HEK293 (cell line): Measurements from ENCODE around the gene STK10.

Experiments
- CTCF ChIA-PET: fragments of 350-600 bp; formaldehyde crosslinking; extraction: SDS; loops from one replicate; lab custom pipeline; 2021; ENCODE audit warnings: antibody characterized with exemption; lab: Yijun Ruan, JAX
- POLR2A ChIA-PET: fragments of 300-600 bp; formaldehyde crosslinking; extraction: SDS; loops from one replicate; lab custom pipeline; 2020; ENCODE audit warnings: antibody characterized with exemption, inconsistent platforms; lab: Yijun Ruan, JAX
- H3K27ac ChIP-seq: fragments of 200-500 bp; sonication (Bioruptor generic); 2 replicates; pipeline ENCODE4 v1.5.1; 2014; ENCODE audit warnings: low read depth, low read length, control low read depth, inconsistent platforms; ENCODE audit errors: extremely low read depth
- H3K36me3 ChIP-seq, 2 experiments: fragments of 200-500 bp in 1 of 2; sonication (Bioruptor generic) in 1 of 2; 1 replicate in 1 of 2; 2 replicates in 1 of 2; pipeline ENCODE4 v1.5.1; 2014 to 2017; ENCODE audit warnings: inconsistent platforms in 2 of 2, low read length in 2 of 2; ENCODE audit not compliant: control insufficient read depth in 2 of 2, insufficient read depth in 1 of 2
- H3K4me1 ChIP-seq: fragments of 200-500 bp; sonication (Bioruptor generic); 2 replicates; pipeline ENCODE4 v1.5.1; 2014; ENCODE audit warnings: mild to moderate bottlenecking, low read length, inconsistent platforms; ENCODE audit not compliant: control insufficient read depth, insufficient read depth
- H3K4me3 ChIP-seq: 2 replicates; pipeline ENCODE4 v1.5.1; 2011; ENCODE audit warnings: low read depth, mild to moderate bottlenecking, control low read depth, low read length, moderate library complexity
- H3K9me3 ChIP-seq: fragments of 200-500 bp; sonication (Bioruptor generic); 2 replicates; pipeline ENCODE4 v1.5.1; 2014; ENCODE audit warnings: low read depth, low read length, inconsistent platforms; ENCODE audit not compliant: control insufficient read depth, insufficient read depth
- GLIS1 ChIP-seq: fragments of 450-650 bp; formaldehyde crosslinking; IDR thresholded peaks from 2 replicates; pipeline ENCODE4 v1.5.1; 2016; ENCODE audit warnings: missing biosample characterization, missing genetic modification characterization
- HOXC10 ChIP-seq: sonication (generic); formaldehyde crosslinking; IDR thresholded peaks from 2 replicates; pipeline ENCODE4 v1.8.1; 2023; ENCODE audit warnings: mild to moderate bottlenecking, missing genetic modification reagents
- ZBTB48 ChIP-seq: fragments of 450-650 bp; formaldehyde crosslinking; IDR thresholded peaks from 2 replicates; pipeline ENCODE4 v1.5.1; 2016; ENCODE audit warnings: missing biosample characterization, missing genetic modification characterization
- ZNF121 ChIP-seq: fragments of 450-650 bp; formaldehyde crosslinking; IDR thresholded peaks from 2 replicates; pipeline ENCODE4 v1.5.1; 2016; ENCODE audit warnings: missing biosample characterization, missing genetic modification characterization
- ZNF132 ChIP-seq: fragments of 450-650 bp; formaldehyde crosslinking; IDR thresholded peaks from 2 replicates; pipeline ENCODE4 v1.5.1; 2017; ENCODE audit warnings: missing biosample characterization, missing genetic modification characterization, borderline replicate concordance
- ZNF133 ChIP-seq: fragments of 450-650 bp; formaldehyde crosslinking; IDR thresholded peaks from 2 replicates; pipeline ENCODE4 v1.5.1; 2016; ENCODE audit warnings: missing biosample characterization, missing genetic modification characterization
- ZNF146 ChIP-seq: fragments of 450-650 bp; formaldehyde crosslinking; IDR thresholded peaks from 2 replicates; pipeline ENCODE4 v1.5.1; 2016; ENCODE audit warnings: missing biosample characterization, missing genetic modification characterization
- ZNF221 ChIP-seq: fragments of 450-650 bp; formaldehyde crosslinking; IDR thresholded peaks from 2 replicates; pipeline ENCODE4 v1.5.1; 2017; ENCODE audit warnings: missing biosample characterization, missing genetic modification characterization, borderline replicate concordance
- ZNF292 ChIP-seq: fragments of 450-650 bp; formaldehyde crosslinking; IDR thresholded peaks from 2 replicates; pipeline ENCODE4 v1.5.1; 2016; ENCODE audit warnings: low read depth, missing biosample characterization, missing genetic modification characterization, borderline replicate concordance
- ZNF394 ChIP-seq: fragments of 450-650 bp; formaldehyde crosslinking; IDR thresholded peaks from 2 replicates; pipeline ENCODE4 v1.5.1; 2016; ENCODE audit warnings: missing biosample characterization, missing genetic modification characterization, mild to moderate bottlenecking, moderate library complexity, borderline replicate concordance
- ZNF473 ChIP-seq: fragments of 450-650 bp; formaldehyde crosslinking; IDR thresholded peaks from 2 replicates; pipeline ENCODE4 v1.5.1; 2017; ENCODE audit warnings: missing biosample characterization, missing genetic modification characterization
- ZNF544 ChIP-seq: fragments of 450-650 bp; formaldehyde crosslinking; IDR thresholded peaks from 2 replicates; pipeline ENCODE4 v1.5.0; 2017; ENCODE audit warnings: missing biosample characterization, missing genetic modification characterization
- ZNF555 ChIP-seq: fragments of 450-650 bp; formaldehyde crosslinking; conservative IDR thresholded peaks from 2 replicates; pipeline ENCODE4 v1.5.1; 2017; ENCODE audit warnings: missing biosample characterization, mild to moderate bottlenecking, missing genetic modification characterization, inconsistent platforms
- ZNF558 ChIP-seq: fragments of 450-650 bp; formaldehyde crosslinking; IDR thresholded peaks from 2 replicates; pipeline ENCODE4 v1.5.1; 2016; ENCODE audit warnings: missing biosample characterization, missing genetic modification characterization
- ZNF664 ChIP-seq: fragments of 450-650 bp; formaldehyde crosslinking; IDR thresholded peaks from 2 replicates; pipeline ENCODE4 v1.5.1; 2016; ENCODE audit warnings: missing biosample characterization, missing genetic modification characterization
- ZNF701 ChIP-seq: fragments of 450-650 bp; formaldehyde crosslinking; IDR thresholded peaks from 2 replicates; pipeline ENCODE4 v1.5.1; 2016; ENCODE audit warnings: missing biosample characterization, missing genetic modification characterization
- ZNF747 ChIP-seq: fragments of 450-650 bp; formaldehyde crosslinking; IDR thresholded peaks from 2 replicates; pipeline ENCODE4 v1.5.1; 2016; ENCODE audit warnings: missing biosample characterization, missing genetic modification characterization
- ZNF768 ChIP-seq: fragments of 450-650 bp; formaldehyde crosslinking; IDR thresholded peaks from 2 replicates; pipeline ENCODE4 v1.5.1; 2018; ENCODE audit warnings: missing biosample characterization, mild to moderate bottlenecking, missing genetic modification characterization
- ZNF792 ChIP-seq: fragments of 450-650 bp; formaldehyde crosslinking; IDR thresholded peaks from 2 replicates; pipeline ENCODE4 v1.5.1; 2016; ENCODE audit warnings: missing biosample characterization, missing genetic modification characterization
- ZSCAN16 ChIP-seq: fragments of 450-650 bp; formaldehyde crosslinking; IDR thresholded peaks from 2 replicates; pipeline ENCODE4 v1.5.1; 2016; ENCODE audit warnings: missing biosample characterization, missing genetic modification characterization
- TF ChIP-seq, protein P1 (sequence below): fragments of 450-650 bp; formaldehyde crosslinking; IDR thresholded peaks from 2 replicates; pipeline ENCODE4 v1.5.1; 2016; ENCODE audit warnings: missing biosample characterization, missing genetic modification characterization
- TF ChIP-seq, protein P2 (sequence below): fragments of 450-650 bp; formaldehyde crosslinking; IDR thresholded peaks from 2 replicates; pipeline ENCODE4 v1.5.1; 2016; ENCODE audit warnings: missing biosample characterization, missing genetic modification characterization

STK10 gene

DNA sequence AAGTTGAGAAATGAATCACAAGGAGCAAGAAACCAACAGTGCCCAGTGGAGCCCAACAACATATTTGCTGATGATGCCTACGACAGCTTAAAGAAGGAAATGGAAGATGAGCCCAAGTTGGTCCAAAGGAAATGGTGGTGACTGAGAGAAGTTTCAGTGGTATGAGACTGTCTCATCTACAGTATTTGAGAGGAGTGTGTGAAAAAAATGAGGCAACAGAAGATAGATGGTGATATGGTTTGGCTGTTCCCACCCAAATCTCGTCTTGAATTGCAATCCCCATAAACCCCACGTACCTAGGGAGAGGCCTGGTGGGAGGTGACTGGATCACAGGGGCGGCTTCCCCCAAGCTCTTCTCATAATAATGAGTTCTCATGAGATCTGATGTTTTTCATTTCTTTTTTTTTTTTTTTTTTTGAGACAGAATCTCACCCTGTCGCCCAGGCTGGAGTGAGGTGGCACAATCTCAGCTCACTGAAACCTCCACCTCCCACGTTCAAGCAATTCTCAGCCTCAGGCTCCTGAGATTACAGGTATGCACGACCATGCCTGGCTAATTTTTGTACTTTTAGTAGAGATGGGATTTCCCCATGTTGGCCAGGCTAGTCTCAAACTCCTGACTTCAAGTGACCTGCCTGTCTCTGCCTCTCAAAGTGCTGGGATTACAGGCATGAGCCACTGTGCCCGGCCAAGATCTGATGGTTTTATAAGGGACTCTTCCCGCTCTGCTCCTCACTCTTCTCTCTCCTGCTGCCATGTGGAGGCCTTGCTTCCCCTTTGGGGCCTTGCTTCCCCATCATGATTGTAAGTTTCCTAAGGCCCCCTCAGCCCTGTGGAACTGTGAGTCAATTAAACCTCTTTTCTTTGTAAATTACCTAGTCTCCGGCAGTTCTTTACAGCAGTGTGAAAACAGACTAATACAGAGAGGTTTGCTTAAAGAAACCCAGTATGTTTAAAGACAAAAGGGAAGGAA lies 36.2 kb upstream of the STK10 start (continued):
- TF ChIP-seq, protein P1, sequence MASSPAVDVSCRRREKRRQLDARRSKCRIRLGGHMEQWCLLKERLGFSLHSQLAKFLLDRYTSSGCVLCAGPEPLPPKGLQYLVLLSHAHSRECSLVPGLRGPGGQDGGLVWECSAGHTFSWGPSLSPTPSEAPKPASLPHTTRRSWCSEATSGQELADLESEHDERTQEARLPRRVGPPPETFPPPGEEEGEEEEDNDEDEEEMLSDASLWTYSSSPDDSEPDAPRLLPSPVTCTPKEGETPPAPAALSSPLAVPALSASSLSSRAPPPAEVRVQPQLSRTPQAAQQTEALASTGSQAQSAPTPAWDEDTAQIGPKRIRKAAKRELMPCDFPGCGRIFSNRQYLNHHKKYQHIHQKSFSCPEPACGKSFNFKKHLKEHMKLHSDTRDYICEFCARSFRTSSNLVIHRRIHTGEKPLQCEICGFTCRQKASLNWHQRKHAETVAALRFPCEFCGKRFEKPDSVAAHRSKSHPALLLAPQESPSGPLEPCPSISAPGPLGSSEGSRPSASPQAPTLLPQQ (tag by site-specific recombination), result no peak
- TF ChIP-seq, all 188 proteins: peak for 0

DNA sequence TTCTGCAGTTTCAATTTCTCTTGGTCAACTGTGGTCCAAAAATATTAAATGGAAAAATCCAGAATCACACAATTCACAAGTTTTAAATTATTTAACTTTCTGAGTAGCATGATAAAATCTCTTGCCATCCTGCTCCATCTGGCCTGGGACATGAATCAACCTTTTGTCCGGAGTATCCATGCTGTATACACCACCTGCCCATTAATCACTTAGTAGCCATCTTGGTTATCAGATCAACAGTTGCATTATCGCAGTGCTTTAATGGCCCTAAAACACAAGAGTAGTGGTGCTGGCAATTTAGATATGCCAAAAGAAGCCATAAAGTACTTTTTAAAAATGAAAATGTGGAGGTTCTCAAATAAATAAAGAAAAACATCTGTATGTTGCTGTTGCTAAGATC lies 31.3 kb upstream of the STK10 start:
- CTCF ChIA-PET, result no interaction called here
- Histone ChIP-seq H3K27ac (no peak overlapping the region), H3K4me1 (no peaks in the 10 kb centered on the region), H3K36me3 (peaks cover 21 to 41% of the 10 kb centered on the region in 2 experiments), H3K9me3 (no peaks in the 10 kb centered on the region)
- TF ChIP-seq ZNF544 (tag by site-specific recombination), result no peak
- TF ChIP-seq ZSCAN16, result no peak
- TF ChIP-seq, all 188 proteins: peak for 0
- H3K4me3 ChIP-seq, result no peak overlapping the region
- POLR2A ChIA-PET, result no interaction called here

DNA sequence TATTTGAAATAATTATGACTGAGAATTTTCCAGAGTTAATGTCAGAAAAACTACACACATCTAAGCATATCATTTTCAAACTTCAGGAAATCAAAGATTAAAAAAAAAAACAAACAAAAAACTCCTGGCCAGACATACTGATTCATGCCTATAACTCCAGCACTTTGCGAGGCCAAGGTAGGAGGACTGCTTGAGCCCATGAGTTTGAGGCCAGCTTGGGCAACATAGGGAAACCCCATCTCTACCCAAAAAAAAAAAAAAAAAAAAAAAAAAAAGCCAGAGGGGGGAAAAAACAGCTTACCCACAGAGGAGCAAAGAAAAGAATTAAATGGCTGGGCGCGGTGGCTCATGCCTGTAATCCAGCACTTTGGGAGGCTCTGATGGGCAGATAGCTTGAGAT lies 28.3 kb upstream of the STK10 start:
- TF ChIP-seq ZNF792 (tag by site-specific recombination) (no peak), ZNF132 (tag by site-specific recombination) (no peak), ZNF473 (tag by site-specific recombination) (no peak), ZNF555 (tag by site-specific recombination) (no peak), ZNF768 (tag by site-specific recombination) (no peak), HOXC10 (CRISPR knock-in tag) (no peak), ZNF394 (tag by site-specific recombination) (no peak), ZNF558 (tag by site-specific recombination) (no peak), ZNF146 (tag by site-specific recombination) (no peak), ZNF221 (tag by site-specific recombination) (no peak), ZBTB48 (no peak), ZNF701 (tag by site-specific recombination) (no peak), GLIS1 (no peak), ZNF121 (tag by site-specific recombination) (no peak), ZNF133 (tag by site-specific recombination) (no peak), ZNF664 (tag by site-specific recombination) (no peak), ZNF747 (tag by site-specific recombination) (no peak), ZNF292 (tag by site-specific recombination) (no peak)
- TF ChIP-seq, protein P2, sequence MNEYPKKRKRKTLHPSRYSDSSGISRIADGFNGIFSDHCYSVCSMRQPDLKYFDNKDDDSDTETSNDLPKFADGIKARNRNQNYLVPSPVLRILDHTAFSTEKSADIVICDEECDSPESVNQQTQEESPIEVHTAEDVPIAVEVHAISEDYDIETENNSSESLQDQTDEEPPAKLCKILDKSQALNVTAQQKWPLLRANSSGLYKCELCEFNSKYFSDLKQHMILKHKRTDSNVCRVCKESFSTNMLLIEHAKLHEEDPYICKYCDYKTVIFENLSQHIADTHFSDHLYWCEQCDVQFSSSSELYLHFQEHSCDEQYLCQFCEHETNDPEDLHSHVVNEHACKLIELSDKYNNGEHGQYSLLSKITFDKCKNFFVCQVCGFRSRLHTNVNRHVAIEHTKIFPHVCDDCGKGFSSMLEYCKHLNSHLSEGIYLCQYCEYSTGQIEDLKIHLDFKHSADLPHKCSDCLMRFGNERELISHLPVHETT (tag by site-specific recombination), result no peak
- Histone ChIP-seq H3K4me3 (no peak overlapping the region), H3K27ac (no peak overlapping the region), H3K36me3 (peaks cover 21 to 39% of the 10 kb centered on the region in 2 experiments), H3K9me3 (no peaks in the 10 kb centered on the region), H3K4me1 (no peaks in the 10 kb centered on the region)
- POLR2A ChIA-PET, result no interaction called here
- CTCF ChIA-PET, result no interaction called here
